ENCODE data around the gene GPR137.

GPR137 gene

GRCh38 chr11:64263947-64264317 lies 21.7 kb upstream of the GPR137 start:
- DNase-seq (ENCODE audit: low read depth), result no peak

GRCh38 chr11:64264371-64264852 lies 21.2 kb upstream of the GPR137 start:
- DNase-seq (ENCODE audit: low read depth), result no peak

- no peak for DNase-seq (ENCODE audit: low read depth)
Observed at GRCh38 chr11:64265176-64266160, 20.2 kb upstream of the GPR137 start.

DNA sequence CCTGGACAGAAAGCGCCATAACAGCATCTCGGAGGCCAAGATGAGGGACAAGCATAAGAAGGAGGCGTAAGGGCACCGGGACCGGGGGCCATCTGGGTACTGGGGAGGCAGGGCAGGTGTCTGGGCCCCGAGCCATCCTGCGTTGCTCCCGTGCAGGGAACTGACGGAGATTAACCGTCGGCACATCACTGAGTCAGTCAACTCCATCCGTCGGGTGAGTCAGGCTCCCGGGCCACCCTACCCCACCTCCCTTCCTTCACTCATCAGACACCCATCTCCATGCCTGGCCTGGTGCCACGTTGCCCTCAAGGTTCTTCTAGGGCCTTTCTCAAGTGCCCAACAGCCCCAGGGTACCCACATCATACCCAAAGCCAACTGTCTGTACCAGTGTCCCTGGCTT lies 19.3 kb upstream of the GPR137 start:
- DNase-seq (ENCODE audit: low read depth), result no peak

DNA sequence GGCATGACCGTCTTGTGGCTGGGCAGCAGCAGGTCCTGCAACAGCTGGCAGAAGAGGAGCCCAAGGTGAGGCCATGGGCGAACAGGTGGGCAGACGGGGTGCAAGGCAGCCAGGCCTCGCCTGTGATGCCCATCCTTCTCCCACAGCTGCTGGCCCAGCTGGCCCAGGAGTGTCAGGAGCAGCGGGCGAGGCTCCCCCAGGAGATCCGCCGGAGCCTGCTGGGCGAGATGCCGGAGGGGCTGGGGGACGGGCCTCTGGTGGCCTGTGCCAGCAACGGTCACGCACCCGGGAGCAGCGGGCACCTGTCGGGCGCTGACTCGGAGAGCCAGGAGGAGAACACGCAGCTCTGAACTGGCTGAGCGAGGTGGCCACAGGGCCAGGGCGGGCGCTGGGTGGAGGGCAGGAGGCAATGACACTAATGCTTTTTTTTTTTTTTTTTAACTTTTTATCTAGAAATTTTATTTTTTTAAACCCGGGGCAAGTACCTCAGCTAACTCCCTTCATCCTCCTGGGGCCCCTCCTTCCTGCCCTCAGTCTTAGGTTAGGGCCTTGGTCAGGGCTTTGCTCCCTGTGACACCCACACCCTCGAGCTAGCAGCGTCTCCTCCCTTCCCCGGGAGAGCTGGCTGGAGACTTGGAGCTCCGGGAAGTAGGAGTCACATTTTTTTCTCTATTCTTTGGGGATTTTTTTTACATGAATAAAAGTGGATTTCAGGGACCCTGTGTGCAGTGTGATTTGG lies 18.3 kb upstream of the GPR137 start:
- DNase-seq (ENCODE audit: low read depth), result no peak

DNA sequence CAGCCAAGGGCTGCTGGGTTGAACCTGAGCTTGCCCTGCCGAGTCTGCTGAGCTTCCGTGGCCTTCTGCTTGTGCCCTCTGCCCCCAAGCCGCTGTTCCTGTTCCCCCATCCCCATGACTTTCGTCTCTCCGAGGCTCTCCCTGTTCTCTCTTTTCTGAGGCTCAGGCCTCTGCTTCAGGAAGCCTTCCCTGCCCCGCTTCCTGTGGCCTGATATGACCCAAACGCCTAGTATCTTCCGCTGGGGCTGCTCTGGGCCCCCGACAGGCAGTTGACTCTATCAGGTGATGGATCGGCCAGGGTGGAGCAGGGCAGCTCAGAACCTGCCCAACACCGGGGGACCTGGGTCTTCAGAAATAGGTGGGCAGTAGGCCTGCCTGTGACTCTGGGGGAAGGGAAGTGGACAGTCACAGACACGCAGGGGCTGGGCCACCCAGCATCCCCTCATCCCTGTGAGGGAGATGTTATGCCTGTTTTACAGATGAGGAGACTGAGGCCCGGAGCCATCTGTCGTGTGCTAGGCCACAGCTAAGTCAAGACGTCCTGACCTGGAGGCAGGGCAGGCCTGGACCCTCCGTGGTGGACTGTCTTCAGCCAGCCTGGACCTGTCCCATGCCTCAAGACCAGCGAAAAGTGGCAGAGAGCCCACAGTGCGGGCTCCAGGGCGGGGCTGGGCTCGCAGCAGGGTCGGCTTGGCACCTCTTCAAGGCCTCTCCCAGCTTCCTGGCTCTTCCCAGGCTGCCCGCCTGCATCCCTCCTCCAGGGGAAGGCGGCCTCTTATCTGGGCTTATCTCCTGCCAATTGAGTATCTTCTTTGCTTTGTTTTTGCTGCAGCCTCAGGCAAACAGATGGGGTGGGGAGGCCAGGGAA lies 17.4 kb upstream of the GPR137 start:
- DNase-seq (ENCODE audit: low read depth), result no peak

DNA sequence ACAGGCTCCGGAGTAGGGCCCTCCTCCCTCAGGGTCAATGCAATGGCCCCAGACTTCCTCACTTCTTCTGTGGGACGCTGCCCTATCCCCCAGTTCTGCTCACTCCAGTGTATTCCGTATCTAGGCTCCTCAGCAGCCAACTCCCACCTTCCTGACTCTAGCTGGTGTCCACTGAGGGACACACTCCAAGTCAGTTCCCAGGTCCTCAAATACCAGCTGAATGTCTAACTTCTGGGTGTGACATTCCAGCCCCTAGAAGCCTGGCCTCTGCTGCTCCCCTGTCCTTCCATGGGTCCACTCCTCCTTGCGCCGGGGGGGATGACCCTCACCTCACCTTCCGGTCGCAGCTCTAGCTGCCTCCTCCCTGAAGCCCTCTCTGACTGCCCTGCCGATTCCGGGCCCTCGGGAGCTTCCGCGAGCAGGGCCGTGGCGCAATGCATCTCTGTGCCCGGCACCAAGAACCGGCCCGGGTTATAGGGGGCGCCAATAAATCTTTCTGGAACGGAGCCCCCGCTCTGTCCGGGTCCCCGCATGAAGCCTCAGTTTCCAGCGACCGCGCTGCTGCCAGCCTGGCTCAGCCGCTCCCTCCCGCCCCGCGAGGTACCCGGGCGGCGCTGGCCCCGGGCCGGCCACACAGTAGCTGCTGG lies 16.6 kb upstream of the GPR137 start:
- DNase-seq (ENCODE audit: low read depth), result no peak

DNA sequence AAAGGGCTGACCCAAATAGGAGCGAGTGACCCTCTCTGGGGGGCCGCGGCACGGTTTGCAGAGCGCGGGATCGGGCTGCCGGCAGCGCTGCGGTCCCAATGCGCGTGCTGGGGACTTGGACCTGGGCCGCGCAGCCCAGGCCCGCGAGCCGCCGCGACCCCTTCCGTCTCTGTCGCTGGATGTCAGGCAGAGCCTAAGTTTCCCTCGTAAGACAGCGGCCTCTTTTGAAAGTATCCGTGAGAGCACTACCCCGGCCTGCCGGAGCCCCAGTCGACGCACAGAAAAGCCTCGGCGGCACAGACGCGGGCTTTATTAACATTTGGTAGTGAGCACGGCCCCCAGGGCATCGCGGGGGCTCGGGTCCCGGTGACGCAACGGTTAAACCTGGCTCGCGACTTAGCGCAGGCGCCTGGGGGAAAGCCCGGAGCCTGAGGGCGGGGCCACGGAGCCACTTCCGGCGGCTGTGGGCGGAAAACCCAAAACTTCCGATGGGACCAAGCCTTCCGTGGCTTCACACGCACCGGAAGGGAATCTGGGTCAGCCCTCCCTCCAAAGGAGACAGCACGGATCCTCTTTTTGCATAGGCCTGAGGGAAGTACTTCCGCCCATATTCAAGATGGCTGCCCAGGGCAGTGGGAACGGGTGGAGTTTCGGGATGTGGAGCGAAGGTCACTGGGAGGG lies 16.0 kb upstream of the GPR137 start:
- DNase-seq (ENCODE audit: low read depth), result peak; percentile 100

- DNase-seq (ENCODE audit: low read depth), result no peak
Observed at GRCh38 chr11:64275031-64275800, 10.4 kb upstream of the GPR137 start.

DNA sequence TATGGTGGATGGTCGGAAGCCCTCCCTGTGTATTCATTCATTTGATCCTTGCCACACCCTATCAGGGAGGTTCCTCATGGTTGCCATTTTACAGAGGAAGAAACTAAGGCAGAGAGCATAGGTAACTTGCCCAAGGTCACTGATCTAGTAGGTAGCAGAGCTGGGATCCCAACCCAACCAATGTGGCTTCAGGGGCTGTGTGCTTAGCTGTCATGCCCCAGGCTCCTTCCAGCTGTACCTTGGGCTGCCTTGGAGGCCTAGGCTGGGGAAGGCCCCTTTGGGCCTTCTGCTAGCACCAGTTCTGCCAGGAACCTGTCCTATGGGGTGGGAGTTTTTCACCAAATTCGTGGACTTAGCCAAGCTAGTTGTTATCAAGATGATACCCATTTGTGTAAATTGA lies 9.8 kb upstream of the GPR137 start:
- DNase-seq (ENCODE audit: low read depth), result no peak

DNA sequence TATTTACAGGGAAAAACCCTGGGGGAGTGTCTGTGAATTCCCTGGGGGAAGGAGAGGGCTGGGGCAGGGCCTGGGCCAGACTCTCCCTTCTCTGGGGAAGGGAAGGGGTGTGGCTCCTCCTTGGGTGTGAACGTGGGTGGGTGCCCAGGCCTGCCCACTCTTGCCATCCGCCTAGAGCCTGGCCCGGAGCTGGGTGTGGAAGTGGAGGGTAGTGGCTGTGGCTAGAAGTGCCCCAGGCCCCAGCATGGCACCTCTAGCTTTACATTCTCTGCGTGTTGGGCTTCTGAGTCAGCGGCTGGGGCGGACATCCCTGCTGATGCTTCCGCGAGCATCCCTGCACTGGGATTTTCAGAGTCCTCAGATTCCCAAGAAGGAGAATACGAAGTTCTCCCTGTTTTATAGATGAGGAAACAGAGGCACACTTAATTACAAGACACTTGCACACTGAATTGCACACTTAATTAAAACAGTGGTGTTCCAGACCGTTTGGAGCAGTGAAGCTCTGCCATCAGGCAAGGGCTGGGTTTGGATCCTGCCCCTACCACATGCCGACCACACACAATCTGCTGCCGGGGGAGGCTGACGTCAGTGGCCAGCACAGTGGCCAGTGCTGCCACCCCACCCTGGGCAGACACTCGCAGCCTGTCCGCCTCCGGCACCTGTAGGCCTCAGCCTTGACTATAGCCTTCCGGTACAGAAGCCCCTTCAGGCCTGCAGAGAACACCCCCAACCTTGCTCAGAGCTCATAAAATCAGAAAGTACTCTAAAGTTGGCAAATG lies 8.8 kb upstream of the GPR137 start:
- no peak for DNase-seq (ENCODE audit: low read depth)

DNA sequence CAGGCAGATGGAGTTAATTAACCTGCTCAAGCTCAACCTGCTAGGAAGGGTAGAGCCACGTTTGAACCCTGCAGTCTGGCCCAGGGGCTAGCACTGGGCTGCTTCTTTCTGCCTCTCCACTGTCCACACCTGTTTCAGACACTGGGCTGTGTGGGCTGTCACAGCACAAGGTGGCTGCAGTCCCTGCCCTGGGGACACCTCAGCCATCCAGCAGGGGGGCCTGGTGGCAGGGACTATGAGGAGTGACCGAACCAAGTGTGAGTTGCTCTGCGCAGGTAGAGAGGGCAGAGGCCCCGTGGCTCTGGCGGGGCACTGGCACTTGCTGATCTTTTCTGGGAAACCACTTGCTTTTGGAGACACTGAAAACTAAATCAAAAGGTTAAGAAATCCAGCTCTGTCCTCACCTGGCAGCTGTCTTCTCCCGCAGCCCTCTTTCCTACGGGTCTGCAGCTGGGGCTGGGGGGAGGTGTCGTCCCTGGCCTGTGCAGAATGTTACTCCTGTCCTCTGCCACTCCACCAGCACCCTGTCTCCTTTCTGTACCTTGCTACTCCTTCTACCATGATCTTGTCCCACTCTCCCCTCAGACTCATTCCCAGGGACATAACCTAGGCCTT lies 7.0 kb upstream of the GPR137 start:
- no peak for DNase-seq (ENCODE audit: low read depth)

DNA sequence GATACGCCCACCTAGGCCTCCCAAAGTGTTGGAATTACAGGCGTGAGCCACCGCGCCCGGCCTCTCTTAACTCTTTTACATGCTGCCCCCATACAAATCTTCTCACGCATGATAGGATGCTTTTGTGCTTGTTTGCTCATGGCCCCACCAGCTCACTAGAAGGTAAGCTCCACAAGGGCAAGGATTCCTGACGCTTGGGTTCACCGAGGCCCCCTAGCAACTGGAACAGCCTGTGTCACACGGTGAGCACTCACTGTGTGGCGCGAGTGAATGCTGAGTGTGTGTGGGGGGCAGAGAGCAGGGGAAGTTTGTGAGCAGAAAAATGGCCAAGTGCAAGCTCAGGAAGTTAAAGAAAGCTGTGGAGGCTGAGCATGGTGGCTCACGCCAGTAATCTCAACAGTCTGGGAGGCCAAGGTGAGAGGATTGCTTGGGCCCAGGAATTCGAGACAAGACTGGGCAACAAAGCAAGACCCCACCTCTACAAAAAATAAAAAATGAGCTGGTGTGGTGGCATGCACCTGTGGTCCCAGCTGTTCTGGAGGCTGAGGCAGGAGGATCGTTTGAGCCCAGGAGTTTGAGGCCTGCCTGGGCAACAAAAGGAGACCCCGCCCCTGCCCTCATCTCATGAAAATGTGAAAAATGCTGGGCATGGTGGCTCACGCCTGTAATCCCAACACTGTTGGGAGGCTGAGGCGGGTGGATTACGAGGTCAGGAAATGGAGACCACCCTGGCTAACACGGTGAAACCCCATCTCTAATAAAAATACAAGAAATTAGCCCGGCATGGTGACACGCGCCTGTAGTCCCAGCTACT lies 3.5 kb upstream of the GPR137 start:
- DNase-seq (ENCODE audit: low read depth), result no peak

DNA sequence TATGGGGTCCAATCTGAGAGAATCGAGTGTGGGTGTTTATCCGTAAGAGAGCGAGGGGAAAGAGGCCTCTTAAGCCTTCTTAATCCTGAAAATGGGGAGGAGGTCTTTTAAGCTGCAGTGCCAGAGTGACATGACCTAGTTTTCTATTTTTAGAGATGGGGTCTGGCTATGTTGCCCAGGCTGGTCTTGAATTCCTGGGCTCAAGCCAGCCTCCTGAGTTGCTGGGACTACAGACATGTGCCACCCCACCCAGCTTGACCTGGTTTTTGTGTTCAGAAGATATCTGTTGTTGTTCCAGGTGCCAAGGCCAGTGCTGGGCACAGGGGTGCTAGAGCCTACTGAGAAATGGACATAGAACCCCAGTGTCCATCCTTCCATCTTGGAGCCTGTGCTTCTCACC lies 2.6 kb upstream of the GPR137 start:
- no peak for DNase-seq (ENCODE audit: low read depth)

DNA sequence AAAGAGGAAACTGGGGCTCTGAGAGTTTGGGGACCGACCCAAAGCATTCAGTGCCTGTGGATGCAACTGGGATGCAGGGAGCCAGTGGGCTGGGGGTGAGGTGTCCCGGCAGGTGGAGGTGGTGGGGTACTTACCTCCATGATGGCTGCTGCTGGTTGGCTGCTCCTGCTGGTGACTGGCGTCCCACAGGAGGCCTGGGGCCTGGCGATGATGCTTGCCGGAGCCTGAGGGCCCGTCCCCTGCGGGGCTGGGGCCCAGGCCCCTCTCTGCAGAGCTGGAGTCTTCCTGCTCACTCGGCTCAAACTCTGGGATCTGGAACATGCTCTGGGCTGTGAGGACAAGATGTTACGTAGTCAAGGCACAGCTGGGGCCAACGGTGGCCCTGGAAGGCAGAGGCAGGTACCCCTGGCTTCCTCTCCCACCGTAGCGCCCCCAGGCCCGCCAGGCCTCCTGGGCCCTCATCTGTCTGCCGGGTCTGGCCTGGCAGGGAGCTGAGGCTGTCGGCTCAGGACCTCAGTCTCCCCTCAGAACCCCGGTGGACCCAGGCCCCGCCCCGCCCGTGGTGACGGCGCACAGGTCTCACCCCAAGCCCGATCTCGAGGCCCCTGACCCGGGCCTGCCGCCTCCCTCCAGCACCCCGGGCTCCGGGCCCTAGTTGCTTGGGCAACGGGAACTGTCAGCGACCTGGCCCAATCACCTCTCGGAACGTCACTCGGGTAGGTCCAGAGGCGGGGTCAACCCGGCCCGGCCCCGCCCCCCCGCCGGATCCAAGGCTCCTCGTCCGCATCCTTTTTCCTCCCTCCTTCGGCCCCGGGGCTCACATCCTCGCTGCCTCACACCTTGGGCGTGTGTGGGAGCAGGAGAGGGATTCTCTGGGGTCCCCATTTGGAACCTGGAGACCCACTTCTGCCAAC lies 1.3 kb upstream of the GPR137 start, which contains the start of gene BAD:
TSS of gene BAD (minus strand) at position 618 of the 914 bp plus-strand sequence. CDS start at position 321, 297 bp downstream.
- DNase-seq (ENCODE audit: low read depth), result peak; percentile 86

DNA sequence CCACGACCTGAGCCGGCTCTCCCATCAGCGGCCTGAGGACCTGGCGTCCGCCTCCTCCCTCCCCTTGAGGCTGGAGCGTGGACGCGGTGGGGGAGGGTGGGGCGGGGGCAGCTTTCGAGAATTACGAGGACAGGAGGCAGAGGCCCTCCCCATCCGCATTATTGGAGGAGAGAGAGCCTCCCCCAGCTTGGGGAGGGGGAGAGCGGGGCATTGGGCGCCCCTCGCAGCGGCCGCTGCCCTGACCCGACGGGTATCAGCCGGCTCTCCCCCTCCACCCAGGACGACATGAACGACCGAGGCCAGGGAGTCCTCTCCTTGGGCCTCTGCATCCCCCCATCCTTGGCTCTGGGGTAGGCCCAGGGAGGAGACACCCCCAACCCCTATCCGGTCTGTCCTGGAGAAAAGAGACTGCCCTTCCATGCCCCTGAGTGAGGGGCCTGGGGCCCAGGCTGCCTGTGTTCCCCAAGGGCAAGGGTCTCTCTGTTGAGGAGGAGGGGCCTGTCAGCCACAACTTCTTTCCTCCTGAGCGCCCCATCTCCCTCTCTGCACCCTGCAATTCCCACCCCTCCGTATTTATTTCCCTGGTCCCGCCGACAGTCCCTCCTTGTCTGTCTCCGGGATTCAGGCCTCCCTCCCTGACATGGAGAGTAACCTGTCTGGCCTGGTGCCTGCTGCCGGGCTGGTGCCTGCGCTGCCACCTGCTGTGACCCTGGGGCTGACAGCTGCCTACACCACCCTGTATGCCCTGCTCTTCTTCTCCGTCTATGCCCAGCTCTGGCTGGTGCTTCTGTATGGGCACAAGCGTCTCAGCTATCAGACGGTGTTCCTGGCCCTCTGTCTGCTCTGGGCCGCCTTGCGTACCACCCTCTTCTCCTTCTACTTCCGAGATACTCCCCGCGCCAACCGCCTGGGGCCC lies 495 bp downstream of the GPR137 start:
- DNase-seq (ENCODE audit: low read depth), result no peak

Data from stromal cell of bone marrow (primary cell).